Activated CD4-positive, alpha-beta T cell treated with anti-CD3 and anti-CD28 coated beads, Interleukin-2, amount 10 ng/mL, durations not matched to agents 7 days and 5 days (primary cell): ENCODE data around the gene CUL2. TPM values are rescaled to one million over a fixed set of nuclear protein-coding genes. Genes with fewer than 3 reads are reported as not detected.
A peak's percentile ranks its signal among the peaks of the same experiment; 100 is the strongest.
"Not testable (repeated sequence)": the region's sequence is repeated elsewhere in the genome, so short reads cannot be mapped to it uniquely, and the experiment has no call there.

Source experiments
- CTCF ChIA-PET: fragments of 350-600 bp; sonication (Branson Sonifier 250); formaldehyde crosslinking; loops from one replicate; lab custom pipeline; 2021; ENCODE audit warnings: antibody characterized with exemption; lab: Charles Lee
- POLR2A ChIA-PET: fragments of 350-600 bp; sonication (Branson Sonifier 250); formaldehyde crosslinking; loops from one replicate; lab custom pipeline; 2021; ENCODE audit warnings: antibody characterized with exemption; lab: Charles Lee
- DNase-seq: peaks from one replicate; pipeline ENCODE4 v3.0.0-alpha.2; 2020
- H3K27ac Mint-ChIP-seq: one replicate; pipeline ENCODE4 v1.8.0; 2021; ENCODE audit warnings: mild to moderate bottlenecking, moderate library complexity, mixed read lengths
- H3K27me3 Mint-ChIP-seq: one replicate; pipeline ENCODE4 v1.8.0; 2021; ENCODE audit warnings: mixed read lengths
- H3K36me3 Mint-ChIP-seq: one replicate; pipeline ENCODE4 v1.8.0; 2021; ENCODE audit warnings: low read depth, mixed read lengths
- H3K4me1 Mint-ChIP-seq: one replicate; pipeline ENCODE4 v1.8.0; 2021; ENCODE audit warnings: mixed read lengths
- H3K4me3 Mint-ChIP-seq: one replicate; pipeline ENCODE4 v1.8.0; 2021; ENCODE audit warnings: mild to moderate bottlenecking, moderate library complexity, mixed read lengths
- H3K9me3 Mint-ChIP-seq: one replicate; pipeline ENCODE4 v1.8.0; 2021; ENCODE audit warnings: mixed read lengths
- total RNA-seq, 2 experiments: library from RNA; stranded (reverse); gene quantifications; one replicate each; pipeline ENCODE4 v1.2.3, GENCODE V29; 2021

CUL2 gene
- total RNA-seq, 2 experiments from 2014 or later = 37.1 to 45.8 TPM

DNA sequence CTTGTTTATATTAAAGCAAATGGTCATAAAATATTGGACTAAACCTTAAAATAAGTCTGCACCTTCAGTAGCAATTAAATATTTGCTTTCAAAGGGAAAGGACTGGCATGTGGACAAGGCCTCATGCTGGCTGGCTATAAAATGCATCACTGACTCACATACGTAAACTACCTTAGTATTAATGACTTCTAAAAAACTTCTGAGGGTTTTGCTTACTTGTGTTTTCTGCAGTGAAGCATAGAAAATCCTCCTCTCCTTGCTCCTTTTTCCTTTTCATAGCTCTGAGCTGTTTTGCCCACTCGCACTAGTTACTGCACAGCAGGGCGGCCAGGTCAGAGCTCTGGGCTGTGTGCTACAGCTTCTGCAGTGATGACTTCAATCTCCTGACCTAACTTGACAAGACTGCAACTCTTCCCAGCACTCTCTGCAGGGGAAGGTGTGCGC is 82.3 kb downstream of the CUL2 start:
- H3K4me1 Mint-ChIP-seq = peaks cover 16% of the 10 kb centered on the region
- CTCF ChIA-PET = no interaction called here
- no peak overlapping the region for H3K27ac Mint-ChIP-seq
- H3K4me3 Mint-ChIP-seq = no peak overlapping the region
- no peaks in the 10 kb centered on the region for H3K9me3 Mint-ChIP-seq
- DNase-seq = no peak
- H3K36me3 Mint-ChIP-seq = peaks cover 35% of the 10 kb centered on the region
- POLR2A ChIA-PET = no interaction called here
- no peaks in the 10 kb centered on the region for H3K27me3 Mint-ChIP-seq

DNA sequence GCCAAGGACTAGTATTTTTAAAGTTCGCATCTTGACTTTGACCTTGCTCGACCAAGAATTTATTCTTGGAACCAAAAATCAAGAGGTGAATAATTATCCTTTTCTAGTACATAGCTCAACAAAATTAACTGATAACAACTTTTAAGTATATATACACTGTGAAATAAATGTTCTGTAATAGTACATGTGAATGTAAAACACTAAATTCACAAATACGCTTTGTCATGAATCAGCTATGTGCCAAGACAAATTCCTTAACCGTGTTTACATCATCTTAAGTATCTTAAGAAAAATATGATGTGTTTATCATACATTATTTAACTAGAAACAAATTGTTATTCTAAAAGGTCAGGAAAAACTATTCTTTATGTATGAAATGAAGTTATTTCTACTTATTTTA is 83.3 kb downstream of the CUL2 start:
- DNase-seq = no peak
- Mint-ChIP-seq H3K4me1 (peaks cover 6% of the 10 kb centered on the region), H3K36me3 (peaks cover 26% of the 10 kb centered on the region), H3K27ac (no peak overlapping the region), H3K9me3 (no peaks in the 10 kb centered on the region), H3K4me3 (no peak overlapping the region), H3K27me3 (no peaks in the 10 kb centered on the region)
- POLR2A ChIA-PET = no interaction called here
- CTCF ChIA-PET = no interaction called here

DNA sequence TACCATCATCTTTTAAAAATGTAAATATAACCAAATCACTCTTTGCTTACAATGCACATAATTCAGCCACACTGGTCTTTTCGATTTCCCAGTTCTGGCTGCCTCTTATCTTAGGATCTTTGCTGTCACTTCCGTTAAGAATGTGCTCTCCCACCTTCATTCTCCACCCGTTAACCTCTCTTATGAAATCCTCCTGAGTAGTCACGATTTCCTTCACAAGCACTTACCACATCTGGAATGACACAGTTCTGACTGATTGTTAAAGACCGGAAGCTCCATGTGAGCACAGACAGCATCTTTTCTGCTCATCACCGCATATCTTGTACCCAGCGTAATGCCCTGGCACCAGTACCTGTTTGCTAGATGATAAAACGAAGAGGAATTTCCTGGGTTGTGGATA is 84.3 kb downstream of the CUL2 start:
- Mint-ChIP-seq H3K27me3 (no peaks in the 10 kb centered on the region), H3K36me3 (peaks cover 22% of the 10 kb centered on the region), H3K4me1 (peaks cover 1% of the 10 kb centered on the region), H3K4me3 (no peak overlapping the region), H3K9me3 (no peaks in the 10 kb centered on the region), H3K27ac (no peak overlapping the region)
- ChIA-PET POLR2A (no interaction called here), CTCF (interaction anchor here (1.5 kb wide), 1 partner anchor 11 kb away, joined by 3 read pairs; no protein-coding TSS in a partner anchor)
- no peak for DNase-seq

DNA sequence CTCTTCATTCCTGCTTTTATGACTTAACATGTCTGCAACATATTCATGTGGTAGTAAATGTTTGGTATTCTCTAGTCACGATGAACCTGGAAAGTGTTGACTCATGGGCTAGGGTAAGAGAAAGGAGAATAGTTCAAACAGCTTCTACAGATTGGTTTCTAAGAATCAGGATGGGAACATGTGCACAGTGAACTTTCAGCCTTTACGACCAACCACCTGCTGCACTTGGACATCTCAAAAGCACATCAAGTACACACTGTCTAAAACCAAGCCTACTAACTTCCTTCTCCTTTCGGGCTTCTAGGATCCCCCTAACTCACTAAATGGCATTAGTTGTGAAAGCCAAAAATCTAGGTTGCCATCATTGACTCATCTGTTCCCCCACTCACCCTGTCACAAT is 85.5 kb downstream of the CUL2 start:
- ChIA-PET CTCF (no interaction called here), POLR2A (no interaction called here)
- DNase-seq = no peak
- H3K4me1 Mint-ChIP-seq = no peaks in the 10 kb centered on the region
- H3K9me3 Mint-ChIP-seq = no peaks in the 10 kb centered on the region
- peaks cover 12% of the 10 kb centered on the region for H3K36me3 Mint-ChIP-seq
- no peaks in the 10 kb centered on the region for H3K27me3 Mint-ChIP-seq
- H3K4me3 Mint-ChIP-seq = no peak overlapping the region
- H3K27ac Mint-ChIP-seq = no peak overlapping the region

DNA sequence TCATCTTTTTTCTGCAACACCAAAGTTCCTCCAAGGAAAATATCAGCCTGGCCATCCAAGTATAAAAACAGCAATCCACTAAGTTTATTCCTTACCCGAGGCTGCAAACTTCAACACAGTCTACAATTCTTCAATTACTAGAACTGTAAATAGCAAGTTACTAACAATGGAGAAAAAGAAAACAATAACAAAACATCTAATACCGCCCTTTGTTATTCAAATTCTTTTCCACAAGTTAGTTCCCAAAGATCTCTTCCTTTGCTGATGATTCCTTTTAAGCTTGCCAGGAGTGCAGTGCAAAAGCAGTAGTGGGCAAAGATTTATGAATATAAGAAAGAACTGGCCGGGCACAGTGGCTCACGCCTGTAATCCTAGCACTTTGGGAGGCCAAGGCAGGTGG is 86.2 kb downstream of the CUL2 start:
- Mint-ChIP-seq H3K27me3 (no peaks in the 10 kb centered on the region), H3K4me3 (no peak overlapping the region), H3K9me3 (no peaks in the 10 kb centered on the region), H3K36me3 (peaks cover 8% of the 10 kb centered on the region), H3K27ac (no peak overlapping the region), H3K4me1 (no peaks in the 10 kb centered on the region)
- POLR2A ChIA-PET = no interaction called here
- CTCF ChIA-PET = interaction anchor here (1.1 kb wide), 1 partner anchor 9 kb away, joined by 4 read pairs; no protein-coding TSS in a partner anchor
- no peak for DNase-seq

DNA sequence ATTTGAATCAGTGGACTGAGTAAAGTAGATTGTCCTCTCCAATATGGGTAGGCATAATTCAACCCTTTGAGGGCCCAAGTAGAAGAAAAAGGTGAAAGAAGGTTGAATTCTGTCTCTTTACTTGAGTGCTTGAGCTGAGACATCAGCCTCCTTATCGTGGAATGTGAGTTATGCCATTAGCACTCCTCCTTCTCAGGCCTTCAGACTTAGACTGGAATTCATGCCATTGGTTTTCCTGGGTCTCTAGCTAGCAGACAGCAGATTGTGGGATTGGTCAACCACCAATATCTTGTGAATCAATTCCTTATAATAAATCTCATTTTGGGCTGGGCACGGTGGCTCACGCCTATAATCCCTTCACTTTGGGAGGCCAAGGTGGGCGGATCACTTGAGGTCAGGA is 89.2 kb downstream of the CUL2 start:
- H3K27ac Mint-ChIP-seq = no peak overlapping the region
- no peaks in the 10 kb centered on the region for H3K9me3 Mint-ChIP-seq
- ChIA-PET CTCF (no interaction called here), POLR2A (no interaction called here)
- H3K36me3 Mint-ChIP-seq = peaks cover 2% of the 10 kb centered on the region
- no peaks in the 10 kb centered on the region for H3K27me3 Mint-ChIP-seq
- no peaks in the 10 kb centered on the region for H3K4me1 Mint-ChIP-seq
- H3K4me3 Mint-ChIP-seq = no peak overlapping the region
- no peak for DNase-seq

DNA sequence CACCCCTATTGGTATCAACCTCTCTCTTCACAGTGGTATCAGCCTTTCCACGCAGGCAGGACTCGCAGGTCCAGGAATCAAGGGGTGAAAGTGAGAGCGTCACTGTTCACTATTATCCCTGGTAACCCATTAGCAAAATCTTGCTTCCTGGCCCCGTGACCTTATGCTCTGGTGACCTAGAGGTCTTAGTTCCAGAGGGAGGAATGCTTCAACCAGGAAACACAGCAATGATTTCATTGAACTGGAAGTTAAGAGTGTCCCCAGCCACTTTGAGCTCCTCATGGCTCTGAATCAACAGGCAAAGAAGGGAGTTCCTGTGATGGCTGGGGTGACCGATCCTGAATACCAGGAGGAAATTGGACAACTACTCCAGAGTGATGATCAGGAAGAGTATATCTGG is 90.6 kb downstream of the CUL2 start:
- no peaks in the 10 kb centered on the region for H3K27me3 Mint-ChIP-seq
- POLR2A ChIA-PET = no interaction called here
- no peaks in the 10 kb centered on the region for H3K36me3 Mint-ChIP-seq
- H3K4me1 Mint-ChIP-seq = peaks cover 7% of the 10 kb centered on the region
- H3K27ac Mint-ChIP-seq = no peak overlapping the region
- no peak for DNase-seq
- H3K9me3 Mint-ChIP-seq = no peaks in the 10 kb centered on the region
- no peak overlapping the region for H3K4me3 Mint-ChIP-seq
- CTCF ChIA-PET = no interaction called here

DNA sequence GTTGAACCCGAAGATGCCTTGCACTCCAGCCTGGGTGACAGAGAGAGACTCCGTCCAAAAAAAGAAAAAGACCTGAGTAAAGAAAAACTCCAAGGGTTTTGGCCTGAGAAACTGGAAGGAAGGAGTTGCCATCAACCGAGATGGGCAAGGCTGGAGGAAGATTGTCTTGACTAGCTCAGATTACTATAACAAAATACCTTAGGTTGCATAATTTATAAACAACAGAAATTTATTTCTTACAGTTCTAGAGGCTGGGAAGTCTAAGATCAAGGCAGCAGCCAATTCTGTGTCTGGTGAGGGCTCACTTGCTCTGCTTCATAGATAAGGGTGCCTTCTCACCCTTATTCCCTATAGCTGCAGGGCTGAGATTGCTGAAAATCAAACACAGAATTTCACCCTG is 91.2 kb downstream of the CUL2 start:
- Mint-ChIP-seq H3K36me3 (no peaks in the 10 kb centered on the region), H3K27me3 (no peaks in the 10 kb centered on the region), H3K4me1 (peaks cover 12% of the 10 kb centered on the region), H3K9me3 (no peaks in the 10 kb centered on the region), H3K4me3 (no peak overlapping the region), H3K27ac (no peak overlapping the region)
- POLR2A ChIA-PET = no interaction called here
- no peak for DNase-seq
- CTCF ChIA-PET = no interaction called here

DNA sequence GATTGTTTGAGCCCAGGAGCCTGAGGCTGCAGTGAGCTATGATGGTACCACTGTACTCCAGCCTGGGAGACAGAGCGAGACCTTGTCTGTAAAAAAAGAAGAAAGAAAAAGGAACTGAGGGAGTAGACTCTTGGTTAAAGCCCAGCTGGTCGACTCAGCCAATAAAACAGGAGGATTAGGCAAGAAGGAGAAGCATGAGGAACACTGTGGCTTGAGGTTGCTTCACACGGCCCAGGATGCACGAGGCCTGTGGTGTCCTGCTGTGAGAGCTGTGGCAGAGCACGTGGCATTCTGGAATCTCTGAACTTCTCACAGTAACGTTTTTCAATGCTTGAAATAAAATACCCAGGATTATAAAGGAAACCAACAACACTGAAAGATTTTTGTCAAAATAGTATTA is 93.3 kb downstream of the CUL2 start:
- H3K9me3 Mint-ChIP-seq = no peaks in the 10 kb centered on the region
- no peak overlapping the region for H3K27ac Mint-ChIP-seq
- no peak for DNase-seq
- no peaks in the 10 kb centered on the region for H3K36me3 Mint-ChIP-seq
- ChIA-PET CTCF (interaction anchor here (1.1 kb wide), 1 partner anchor 82 kb away, joined by 4 read pairs; no protein-coding TSS in a partner anchor), POLR2A (no interaction called here)
- peaks cover 12% of the 10 kb centered on the region for H3K4me1 Mint-ChIP-seq
- no peaks in the 10 kb centered on the region for H3K27me3 Mint-ChIP-seq
- no peak overlapping the region for H3K4me3 Mint-ChIP-seq

DNA sequence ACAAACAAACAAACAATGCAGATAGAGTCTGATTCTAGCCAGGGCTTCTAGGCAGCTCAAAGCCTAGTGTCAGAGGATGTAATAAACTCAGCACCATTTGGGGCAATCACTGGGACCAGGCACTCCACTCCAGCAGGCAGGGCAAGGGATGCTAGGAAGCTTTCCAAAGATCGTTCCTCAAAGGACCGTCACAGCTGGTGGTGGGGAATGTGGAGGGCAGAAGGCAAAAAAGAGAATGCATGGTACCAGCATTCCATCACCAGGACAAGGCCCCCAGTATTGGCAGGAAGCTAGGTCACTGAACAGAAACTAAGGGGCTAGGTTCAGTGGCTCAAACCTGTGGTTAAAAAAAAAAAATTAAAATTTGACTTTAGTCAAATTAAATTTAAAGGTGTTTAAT is 94.2 kb downstream of the CUL2 start:
- no peak overlapping the region for H3K27ac Mint-ChIP-seq

DNA sequence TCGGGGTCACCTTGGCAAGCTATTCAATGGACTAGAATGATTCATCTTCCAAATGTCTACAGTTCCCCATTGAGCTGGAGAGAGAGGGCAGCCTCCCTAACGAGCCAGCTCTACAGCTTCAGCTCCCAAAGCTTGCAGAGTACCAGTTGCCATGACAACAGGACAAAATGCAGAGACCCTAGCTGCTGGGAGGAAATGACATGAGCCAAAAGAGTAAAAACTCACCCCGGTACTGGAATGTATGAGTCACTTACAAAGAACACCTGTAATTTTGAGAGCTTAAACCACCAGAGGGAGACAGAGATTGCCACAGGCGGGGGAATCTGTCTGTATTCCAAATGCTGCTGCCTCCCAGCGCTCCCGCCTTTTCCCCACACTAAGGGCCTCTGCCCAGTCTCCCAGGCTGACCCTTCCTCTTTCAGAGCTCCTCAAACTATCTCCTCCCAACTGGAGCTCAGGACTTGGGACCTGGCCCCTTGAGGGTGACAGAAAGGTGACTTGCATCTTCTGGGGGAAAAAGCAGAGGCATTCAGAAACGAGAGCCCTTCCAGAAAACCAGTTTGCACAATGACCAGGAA is 95.5 kb downstream of the CUL2 start:
- no peak overlapping the region for H3K27ac Mint-ChIP-seq
- no peaks in the 10 kb centered on the region for H3K9me3 Mint-ChIP-seq
- no peak overlapping the region for H3K4me3 Mint-ChIP-seq
- peak; percentile 66 for DNase-seq
- ChIA-PET POLR2A (no interaction called here), CTCF (interaction anchor here (0.6 to 1.7 kb wide), 12 partner anchors 9 to 245 kb away, joined by 3 to 8 read pairs (median 4); partner anchors contain the start of gene CREM)
- H3K4me1 Mint-ChIP-seq = peaks cover 12% of the 10 kb centered on the region
- H3K36me3 Mint-ChIP-seq = no peaks in the 10 kb centered on the region
- no peaks in the 10 kb centered on the region for H3K27me3 Mint-ChIP-seq

More for the DNA sequence above, 94.2 kb downstream of the CUL2 start:
- POLR2A ChIA-PET = no interaction called here
- no peak for DNase-seq
- CTCF ChIA-PET = interaction anchor here (1.2 kb wide), 1 partner anchor 200 kb away, joined by 3 read pairs; no protein-coding TSS in a partner anchor
- H3K9me3 Mint-ChIP-seq = no peaks in the 10 kb centered on the region
- H3K36me3 Mint-ChIP-seq = no peaks in the 10 kb centered on the region
- H3K4me3 Mint-ChIP-seq = no peak overlapping the region
- H3K27me3 Mint-ChIP-seq = no peaks in the 10 kb centered on the region
- peaks cover 12% of the 10 kb centered on the region for H3K4me1 Mint-ChIP-seq

DNA sequence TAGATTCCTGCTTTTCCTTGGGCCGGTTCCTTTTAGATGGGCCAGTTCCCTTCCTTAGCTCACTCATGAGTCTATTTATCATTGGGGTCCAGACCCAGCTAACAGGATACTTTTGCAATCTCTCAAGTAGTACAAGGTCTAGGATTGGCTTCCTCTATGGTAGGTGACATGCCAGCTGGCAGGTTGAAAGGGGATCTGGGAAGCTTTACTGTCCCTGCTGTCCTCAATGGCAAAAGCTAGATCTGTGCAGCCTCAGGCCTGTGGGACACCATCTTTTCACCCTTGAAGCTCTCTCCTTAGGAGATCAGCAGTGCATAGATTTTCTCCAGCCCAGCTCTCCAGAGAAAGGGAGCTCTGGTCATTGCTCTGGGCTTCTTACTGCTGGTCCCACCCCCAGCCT is 96.4 kb downstream of the CUL2 start:
- Mint-ChIP-seq H3K9me3 (no peaks in the 10 kb centered on the region), H3K4me1 (peaks cover 12% of the 10 kb centered on the region), H3K27me3 (no peaks in the 10 kb centered on the region), H3K27ac (no peak overlapping the region), H3K4me3 (no peak overlapping the region), H3K36me3 (no peaks in the 10 kb centered on the region)
- ChIA-PET POLR2A (no interaction called here), CTCF (interaction anchor here (0.6 to 1.7 kb wide), 6 partner anchors 16 to 978 kb away, joined by 3 to 5 read pairs (median 4); no protein-coding TSS in a partner anchor)
- no peak for DNase-seq

DNA sequence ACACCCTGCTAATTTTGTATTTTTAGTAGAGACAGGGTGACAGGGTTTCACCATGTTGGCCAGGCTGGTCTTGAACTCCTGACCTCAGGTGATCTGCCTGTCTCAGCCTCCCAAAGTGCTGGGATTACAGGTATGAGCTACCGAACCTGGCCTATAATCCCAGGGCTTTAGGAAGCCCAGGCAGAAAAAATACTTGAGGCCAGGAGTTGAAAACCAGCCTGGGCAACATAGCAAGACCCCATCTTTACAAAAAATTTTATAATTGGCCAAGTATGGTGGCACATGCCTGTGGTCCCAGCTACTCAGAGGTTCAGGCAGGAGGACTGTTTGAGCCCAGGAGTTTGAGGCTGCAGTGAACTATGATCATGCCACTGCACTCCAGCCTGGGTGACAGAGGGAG is 99.0 kb downstream of the CUL2 start:
- CTCF ChIA-PET, DNase-seq, H3K4me3 Mint-ChIP-seq, H3K36me3 Mint-ChIP-seq, H3K27ac Mint-ChIP-seq, H3K27me3 Mint-ChIP-seq, POLR2A ChIA-PET, H3K9me3 Mint-ChIP-seq: not testable (repeated sequence)
- H3K4me1 Mint-ChIP-seq = peaks cover 12% of the 10 kb centered on the region
